Endometrium (tissue), 2 donors: ENCODE measurements around the gene COL5A2.

Experiments used
- FAIRE-seq: peaks from 2 replicates; lab custom pipeline; 2012; peaks lifted over from hg19 to GRCh38; lab: Jason Lieb, UNC
- donor health status: control.
- donor health status: control.

The COL5A2 gene

GRCh38 chr2:189178726-189179569 is 613 bp downstream of the COL5A2 start:
- FAIRE-seq = no peak

GRCh38 chr2:189178054-189178453 is 1.5 kb downstream of the COL5A2 start:
- peak; percentile 93 for FAIRE-seq

GRCh38 chr2:189177251-189177840 is 2.2 kb downstream of the COL5A2 start:
- FAIRE-seq = no peak

GRCh38 chr2:189176516-189176915 is 3.0 kb downstream of the COL5A2 start:
- FAIRE-seq = no peak

GRCh38 chr2:189175869-189176433 is 3.6 kb downstream of the COL5A2 start:
- FAIRE-seq = no peak

GRCh38 chr2:189171956-189172609 is 7.5 kb downstream of the COL5A2 start:
- no peak for FAIRE-seq

GRCh38 chr2:189168856-189169499 is 10.6 kb downstream of the COL5A2 start:
- FAIRE-seq = no peak

GRCh38 chr2:189165656-189166380 is 13.7 kb downstream of the COL5A2 start:
- no peak for FAIRE-seq

- no peak for FAIRE-seq
Measured at GRCh38 chr2:189164746-189165145, 14.8 kb downstream of the COL5A2 start.

GRCh38 chr2:189163889-189164288 is 15.7 kb downstream of the COL5A2 start:
- peak; percentile 37 for FAIRE-seq

- FAIRE-seq = no peak
Measured at GRCh38 chr2:189162566-189162965, 17.0 kb downstream of the COL5A2 start.

GRCh38 chr2:189161894-189162293 is 17.7 kb downstream of the COL5A2 start:
- FAIRE-seq = no peak

- no peak for FAIRE-seq
Measured at GRCh38 chr2:189159717-189160116, 19.8 kb downstream of the COL5A2 start.

- FAIRE-seq = no peak
Measured at GRCh38 chr2:189159273-189159672, 20.3 kb downstream of the COL5A2 start.

GRCh38 chr2:189157939-189158338 is 21.6 kb downstream of the COL5A2 start:
- FAIRE-seq = no peak

- peak; percentile 90 for FAIRE-seq
Measured at GRCh38 chr2:189157456-189157855, 22.1 kb downstream of the COL5A2 start.

GRCh38 chr2:189155795-189156194 is 23.8 kb downstream of the COL5A2 start:
- FAIRE-seq = no peak

- no peak for FAIRE-seq
Measured at GRCh38 chr2:189153619-189154018, 25.9 kb downstream of the COL5A2 start.

- FAIRE-seq = no peak
Measured at GRCh38 chr2:189152483-189152882, 27.1 kb downstream of the COL5A2 start.

GRCh38 chr2:189151906-189152305 is 27.7 kb downstream of the COL5A2 start:
- no peak for FAIRE-seq

GRCh38 chr2:189150033-189150432 is 29.5 kb downstream of the COL5A2 start:
- peak; percentile 95 for FAIRE-seq

GRCh38 chr2:189147989-189148388 is 31.6 kb downstream of the COL5A2 start:
- FAIRE-seq = no peak
